HepG2 (cell line): Measurements from ENCODE around the gene GGTLC3.
"Not testable (repeated sequence)": the region's sequence is repeated elsewhere in the genome, so short reads cannot be mapped to it uniquely, and the experiment has no call there.

Experiments
- CEBPB ChIP-seq: IDR thresholded peaks from 2 replicates; pipeline ENCODE4 v1.6.1; 2011; ENCODE audit warnings: low read depth, low read length, improper control_type of control experiment, borderline replicate concordance
- ELF4 ChIP-seq: sonication (generic); formaldehyde crosslinking; IDR thresholded peaks from 2 replicates; pipeline ENCODE4 v1.5.0; 2020; ENCODE audit warnings: missing genetic modification reagents, mild to moderate bottlenecking, moderate library complexity, borderline replicate concordance
- FOSL1 ChIP-seq: sonication (generic); formaldehyde crosslinking; IDR thresholded peaks from 2 replicates; pipeline ENCODE4 v1.9.0; 2021; ENCODE audit warnings: missing genetic modification reagents, borderline replicate concordance
- POLR2A ChIP-seq, 2 experiments: IDR thresholded peaks; 2 replicates each; pipeline ENCODE4 v1.6.1; 2011; ENCODE audit warnings: low read depth in 2 of 2, low read length in 2 of 2, mild to moderate bottlenecking in 1 of 2, moderate library complexity in 1 of 2; ENCODE audit not compliant: insufficient read depth in 1 of 2
- RFX5 ChIP-seq: IDR thresholded peaks from 2 replicates; pipeline ENCODE4 v1.6.1; 2011; ENCODE audit warnings: low read depth, low read length, improper control_type of control experiment
- SAP130 ChIP-seq: IDR thresholded peaks from 2 replicates; pipeline ENCODE4 v1.6.1; 2016; ENCODE audit warnings: low read depth
- ZKSCAN8 ChIP-seq: IDR thresholded peaks from 2 replicates; pipeline ENCODE4 v1.6.1; 2016; ENCODE audit warnings: borderline replicate concordance, missing genetic modification reagents, missing compliant biosample characterization
- ZNF33A ChIP-seq: sonication (generic); formaldehyde crosslinking; IDR thresholded peaks from 2 replicates; pipeline ENCODE4 v1.5.1; 2020; ENCODE audit warnings: missing genetic modification reagents, mild to moderate bottlenecking, moderate library complexity, borderline replicate concordance
- TF ChIP-seq, protein P1 (sequence below): sonication (generic); formaldehyde crosslinking; IDR thresholded peaks from 2 replicates; pipeline ENCODE4 v1.5.0; 2020; ENCODE audit warnings: mild to moderate bottlenecking, missing genetic modification reagents, moderate library complexity

DNA sequence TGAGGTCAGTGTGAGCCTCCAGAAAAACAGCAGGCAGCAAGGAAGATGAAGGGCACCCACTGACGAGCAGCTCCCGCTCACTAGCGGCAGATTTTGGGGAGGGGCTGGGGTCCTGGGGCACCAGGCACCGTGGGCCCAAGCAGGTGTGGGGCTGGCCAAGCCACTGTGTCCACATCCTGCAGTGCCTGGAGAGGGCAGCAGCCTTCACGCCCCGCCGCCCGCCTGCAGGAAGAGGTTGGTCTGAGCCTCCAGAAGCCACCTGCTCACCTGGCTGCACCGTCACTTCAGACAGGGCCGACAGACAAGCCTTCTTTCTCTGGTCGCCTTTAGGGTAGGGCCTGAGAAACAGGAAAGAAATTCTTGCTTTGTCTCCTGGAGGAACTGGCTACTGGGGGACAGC is 25.4 kb upstream of the GGTLC3 start:
- TF ChIP-seq, protein P1, sequence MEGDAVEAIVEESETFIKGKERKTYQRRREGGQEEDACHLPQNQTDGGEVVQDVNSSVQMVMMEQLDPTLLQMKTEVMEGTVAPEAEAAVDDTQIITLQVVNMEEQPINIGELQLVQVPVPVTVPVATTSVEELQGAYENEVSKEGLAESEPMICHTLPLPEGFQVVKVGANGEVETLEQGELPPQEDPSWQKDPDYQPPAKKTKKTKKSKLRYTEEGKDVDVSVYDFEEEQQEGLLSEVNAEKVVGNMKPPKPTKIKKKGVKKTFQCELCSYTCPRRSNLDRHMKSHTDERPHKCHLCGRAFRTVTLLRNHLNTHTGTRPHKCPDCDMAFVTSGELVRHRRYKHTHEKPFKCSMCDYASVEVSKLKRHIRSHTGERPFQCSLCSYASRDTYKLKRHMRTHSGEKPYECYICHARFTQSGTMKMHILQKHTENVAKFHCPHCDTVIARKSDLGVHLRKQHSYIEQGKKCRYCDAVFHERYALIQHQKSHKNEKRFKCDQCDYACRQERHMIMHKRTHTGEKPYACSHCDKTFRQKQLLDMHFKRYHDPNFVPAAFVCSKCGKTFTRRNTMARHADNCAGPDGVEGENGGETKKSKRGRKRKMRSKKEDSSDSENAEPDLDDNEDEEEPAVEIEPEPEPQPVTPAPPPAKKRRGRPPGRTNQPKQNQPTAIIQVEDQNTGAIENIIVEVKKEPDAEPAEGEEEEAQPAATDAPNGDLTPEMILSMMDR, result not testable (repeated sequence)
- not testable (repeated sequence) for TF ChIP-seq POLR2A (IDR thresholded peaks at IDR 0.05; ENCODE audit: insufficient read depth in 1 of 2, low read depth in 2 of 2, low read length in 2 of 2); SAP130 (CRISPR knock-in tag); ZNF33A (CRISPR knock-in tag); CEBPB; RFX5; FOSL1 (CRISPR knock-in tag); ELF4 (CRISPR knock-in tag); ZKSCAN8 (CRISPR knock-in tag)
